GM18909 (cell line): ENCODE measurements around the gene DISP2.
A peak's percentile ranks its signal among the peaks of the same experiment; 100 is the strongest.

Experiments
- ATAC-seq: cut with Tn5 transposase; IDR thresholded peaks from one replicate; pipeline ENCODE4 v1.9.1; 2021; ENCODE audit warnings: mild to moderate bottlenecking; ENCODE audit not compliant: unreplicated experiment, poor library complexity

Gene DISP2

DNA sequence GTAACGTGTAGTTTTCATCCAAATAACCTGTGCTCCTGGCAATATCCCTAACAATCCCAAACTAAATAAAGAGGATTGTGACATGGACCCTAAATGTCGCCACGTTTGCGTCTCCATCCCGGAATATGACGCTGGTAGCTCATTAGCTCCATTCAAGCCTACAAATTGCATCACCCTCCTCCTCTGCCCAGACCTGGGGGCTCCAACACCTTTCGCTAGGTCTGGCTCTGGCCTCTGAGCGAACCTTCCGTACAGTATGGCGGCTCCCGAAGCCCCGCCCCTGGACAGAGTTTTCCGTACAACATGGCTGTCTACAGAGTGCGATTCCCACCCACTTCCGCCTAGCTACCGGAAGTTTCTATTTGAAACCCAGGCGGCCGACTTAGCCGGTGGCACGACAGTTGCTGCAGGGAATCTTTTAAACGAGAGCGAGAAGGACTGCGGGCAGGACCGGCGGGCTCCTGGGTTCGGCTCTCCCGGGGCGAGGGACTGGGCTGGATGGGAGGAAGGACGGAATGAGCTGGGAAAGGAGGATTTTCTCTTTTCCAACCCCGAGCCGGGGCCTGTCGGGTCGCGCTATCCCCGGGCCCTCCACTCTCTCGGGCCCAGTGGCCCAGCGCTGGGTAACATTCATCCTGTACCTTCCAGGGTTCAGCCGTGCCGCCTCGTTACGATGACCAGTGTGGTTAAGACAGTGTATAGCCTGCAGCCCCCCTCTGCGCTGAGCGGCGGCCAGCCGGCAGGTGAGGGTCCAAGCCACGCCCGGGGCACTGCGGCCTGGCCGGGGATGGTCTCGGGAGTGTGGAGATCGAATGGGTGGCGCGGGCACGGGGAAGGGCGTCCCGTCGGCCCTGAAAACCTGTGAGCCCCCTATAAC lies 24.8 kb downstream of the DISP2 start, which contains the start of gene KNSTRN:
Gene KNSTRN (plus strand): TSS at position 142 of the 877 bp plus-strand sequence. CDS start 115 bp downstream, at position 257.
- peak; percentile 96 for ATAC-seq

DNA sequence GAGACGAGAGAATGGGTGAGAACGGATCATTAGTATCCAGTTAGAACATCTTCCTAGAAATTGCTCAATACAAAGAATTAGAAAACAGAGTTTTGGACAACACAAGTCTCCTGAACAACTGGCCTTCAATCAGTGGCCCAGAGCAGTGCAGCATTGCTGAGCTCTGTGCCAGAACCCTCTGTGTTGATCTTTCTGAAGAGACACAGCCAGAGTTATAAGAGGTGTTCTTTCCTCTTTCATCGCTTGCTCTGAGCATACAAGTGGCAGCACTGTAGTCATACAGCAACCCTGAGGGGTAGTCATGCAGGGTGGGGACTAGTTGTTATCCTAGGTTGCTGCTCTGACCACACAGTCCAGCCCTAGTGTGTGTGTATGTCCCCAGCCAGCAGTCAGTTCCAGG lies 28.5 kb downstream of the DISP2 start:
- no peak for ATAC-seq

DNA sequence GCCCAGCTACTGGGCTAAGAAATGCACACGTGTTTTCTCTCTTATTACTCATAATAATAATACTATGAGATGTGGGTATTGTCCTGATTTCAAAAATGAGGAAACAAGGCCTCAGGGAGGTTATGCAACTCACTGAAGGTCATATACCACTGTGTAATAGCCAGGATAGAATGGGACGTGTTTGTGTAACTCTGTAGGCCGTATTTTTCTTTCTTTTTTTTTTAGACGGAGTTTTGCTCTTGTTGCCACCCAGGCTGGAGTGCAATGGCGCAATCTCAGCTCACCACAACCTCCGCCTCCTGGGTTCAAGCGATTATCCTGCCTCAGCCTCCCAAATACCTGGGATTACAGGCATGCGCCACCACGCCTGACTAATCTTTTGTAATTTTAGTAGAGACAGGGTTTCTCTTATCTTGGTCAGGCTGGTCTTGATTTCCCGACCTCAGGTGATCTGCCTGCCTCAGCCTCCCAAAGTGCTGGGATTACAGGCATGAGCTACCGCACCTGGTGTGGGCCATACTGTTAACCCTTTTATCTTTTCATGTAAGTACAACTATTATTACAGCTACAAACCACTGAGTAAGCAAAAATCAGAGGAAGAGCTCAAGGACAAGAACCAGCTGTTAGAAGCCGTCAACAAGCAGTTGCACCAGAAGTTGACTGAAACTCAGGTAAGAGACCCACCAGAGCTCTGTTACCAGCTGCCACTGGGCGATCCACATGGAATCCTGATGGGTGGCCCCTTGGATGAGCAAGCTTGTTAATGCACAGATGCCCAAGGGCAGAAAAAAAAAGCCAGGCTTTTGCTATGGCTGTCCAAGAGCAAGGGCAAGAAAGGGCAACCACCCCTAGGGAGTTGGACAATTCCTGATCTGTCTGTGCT lies 31.2 kb downstream of the DISP2 start:
- no peak for ATAC-seq

DNA sequence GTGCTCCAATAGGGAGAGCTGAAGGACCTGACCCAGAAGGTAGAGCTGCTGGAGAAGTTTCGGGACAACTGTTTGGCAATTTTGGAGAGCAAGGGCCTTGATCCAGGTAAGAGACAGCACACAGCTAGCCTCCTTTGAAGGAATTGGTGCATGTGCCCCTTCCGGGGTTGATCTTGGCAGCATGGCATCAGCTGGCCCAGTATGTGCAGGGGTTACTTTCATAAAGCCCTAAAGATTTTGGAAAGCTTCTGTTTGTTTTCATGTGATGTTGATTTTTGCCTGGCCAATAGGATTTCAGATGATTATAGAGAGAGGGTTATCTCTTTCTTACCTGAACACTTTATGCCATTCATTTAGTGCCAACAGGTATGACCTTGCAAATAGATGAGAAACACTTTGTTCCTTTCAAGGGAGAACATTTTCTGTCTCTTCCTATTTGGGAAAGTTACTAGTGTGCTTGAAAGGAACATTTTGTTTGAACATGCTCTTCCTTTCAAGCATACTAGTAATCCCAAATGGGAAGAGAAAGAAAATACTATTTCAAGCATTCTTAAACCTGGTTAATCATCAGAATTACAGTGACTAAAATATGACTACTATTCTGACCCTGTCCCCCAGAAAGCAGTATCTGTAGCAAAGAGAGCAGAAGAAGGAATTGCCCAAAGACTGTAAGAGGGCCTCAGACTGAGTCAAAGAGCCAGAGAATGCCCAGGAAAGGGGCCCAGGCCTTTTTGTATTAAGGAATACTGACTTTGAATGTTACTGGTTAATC lies 32.0 kb downstream of the DISP2 start:
- ATAC-seq, result no peak

DNA sequence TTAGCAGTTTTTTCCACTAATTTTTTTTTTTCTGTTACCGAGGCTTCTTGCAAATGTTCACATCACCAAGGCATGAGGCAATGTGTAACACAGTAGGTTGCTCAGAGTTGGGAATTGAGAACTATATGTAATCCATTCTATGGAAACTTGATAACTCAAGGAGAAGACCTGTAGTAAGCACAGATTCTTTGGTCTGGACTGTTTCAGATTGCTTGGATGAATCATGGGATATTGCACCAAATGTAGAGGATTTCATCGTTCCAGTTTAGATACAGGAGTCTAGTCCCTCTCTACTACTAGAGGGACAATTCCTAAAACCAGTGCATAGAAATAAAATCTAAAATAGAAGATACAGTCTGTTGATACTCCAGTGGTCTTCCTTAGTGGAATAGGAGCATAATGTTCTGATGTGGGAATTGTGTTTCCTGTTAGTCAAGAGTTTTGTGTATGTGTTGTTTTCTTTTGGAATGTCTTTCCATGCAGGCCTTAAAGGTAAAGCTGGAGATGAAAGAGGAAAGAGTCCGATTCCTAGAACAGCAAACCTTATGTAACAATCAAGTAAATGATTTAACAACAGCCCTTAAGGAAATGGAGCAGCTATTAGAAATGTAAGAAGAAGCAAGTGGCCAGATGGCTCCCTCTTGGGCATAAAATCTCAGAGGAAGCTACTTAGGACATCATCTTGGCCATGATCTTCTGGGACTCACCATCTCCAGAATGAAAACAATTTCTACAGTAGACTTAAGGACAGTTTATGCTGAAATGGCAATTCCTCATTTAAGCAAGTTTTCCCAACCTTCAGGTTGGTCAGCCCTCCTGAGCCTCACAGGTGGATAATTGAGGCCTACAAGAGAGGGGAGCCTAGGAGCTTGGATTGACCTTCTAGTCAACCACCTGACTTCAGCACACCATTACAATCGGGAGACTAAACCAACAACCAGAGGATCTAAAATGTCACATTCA lies 35.2 kb downstream of the DISP2 start:
- ATAC-seq, result no peak

DNA sequence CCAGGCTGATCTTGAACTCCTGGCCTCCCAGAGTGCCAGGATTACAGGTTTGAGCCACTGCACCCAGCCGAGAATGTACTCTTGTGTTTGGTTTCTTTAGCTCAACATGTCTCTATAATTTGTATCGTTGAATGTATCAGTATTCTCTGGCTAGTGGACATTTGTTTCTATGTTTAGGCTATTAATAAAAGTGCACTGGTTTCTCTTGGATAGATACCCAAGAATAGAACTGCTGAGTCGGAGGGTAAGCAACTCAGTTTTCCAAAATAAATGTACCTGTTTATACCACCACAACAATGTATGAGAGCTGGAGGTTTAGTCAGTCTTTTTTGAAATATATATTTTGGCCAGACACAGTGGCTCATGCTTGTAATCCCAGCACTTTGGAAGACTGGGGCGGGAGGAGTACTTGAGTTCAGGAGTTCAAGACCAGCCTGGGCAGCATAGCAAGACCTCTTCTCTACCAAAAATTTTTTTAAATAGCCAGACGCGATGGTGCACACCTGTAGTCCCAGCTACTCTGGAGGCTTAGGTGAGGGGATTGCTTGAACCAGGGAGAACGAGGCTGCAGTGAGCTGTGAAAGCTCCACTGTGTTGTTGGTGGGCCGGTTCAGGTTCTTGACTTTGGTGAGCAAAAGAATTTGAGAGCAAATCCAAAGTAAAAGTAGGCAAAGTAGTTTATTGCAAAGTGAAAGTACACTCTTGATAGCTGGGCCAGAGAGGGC lies 39.8 kb downstream of the DISP2 start:
- no peak for ATAC-seq

DNA sequence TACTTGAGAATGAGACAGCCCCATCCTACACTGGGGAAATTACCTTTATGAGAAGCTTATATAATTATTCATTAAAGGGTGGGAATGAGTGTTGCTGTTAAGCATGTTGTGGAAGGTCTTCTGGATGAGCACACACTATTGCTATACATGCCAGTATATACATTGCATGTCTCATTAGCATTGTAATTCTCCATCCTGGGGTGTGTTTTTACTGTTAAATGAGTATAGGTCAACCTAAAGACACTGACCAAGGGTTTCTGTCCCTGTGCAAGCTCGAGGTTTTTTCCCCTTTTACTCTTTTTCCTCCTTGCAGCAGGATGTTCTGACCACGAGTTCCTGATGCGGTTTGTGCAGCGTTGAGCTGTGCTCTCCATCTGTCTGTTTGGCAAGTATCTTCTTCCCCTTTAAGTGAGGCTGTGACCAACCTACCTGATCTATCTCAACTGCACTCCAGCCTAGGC lies 40.4 kb downstream of the DISP2 start:
- peak; percentile 77 for ATAC-seq

DNA sequence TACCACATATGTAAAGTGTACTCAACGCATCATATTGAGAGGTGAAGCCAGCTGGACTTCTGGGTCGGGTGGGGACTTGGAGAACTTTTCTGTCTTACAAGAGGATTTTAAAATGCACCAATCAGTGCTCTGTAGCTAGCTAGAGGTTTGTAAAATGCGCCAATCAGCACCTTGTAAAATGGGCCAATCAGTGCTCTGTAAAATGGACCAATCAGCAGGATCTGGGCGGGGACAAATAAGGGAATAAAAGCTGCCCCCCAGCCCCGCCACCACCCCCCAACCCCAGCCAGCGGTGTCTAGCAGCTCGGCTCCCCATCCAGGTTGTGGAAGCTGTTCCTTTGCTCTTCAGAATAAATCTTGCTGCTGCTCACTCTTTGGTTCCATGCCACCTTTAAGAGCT lies 41.4 kb downstream of the DISP2 start:
- no peak for ATAC-seq

DNA sequence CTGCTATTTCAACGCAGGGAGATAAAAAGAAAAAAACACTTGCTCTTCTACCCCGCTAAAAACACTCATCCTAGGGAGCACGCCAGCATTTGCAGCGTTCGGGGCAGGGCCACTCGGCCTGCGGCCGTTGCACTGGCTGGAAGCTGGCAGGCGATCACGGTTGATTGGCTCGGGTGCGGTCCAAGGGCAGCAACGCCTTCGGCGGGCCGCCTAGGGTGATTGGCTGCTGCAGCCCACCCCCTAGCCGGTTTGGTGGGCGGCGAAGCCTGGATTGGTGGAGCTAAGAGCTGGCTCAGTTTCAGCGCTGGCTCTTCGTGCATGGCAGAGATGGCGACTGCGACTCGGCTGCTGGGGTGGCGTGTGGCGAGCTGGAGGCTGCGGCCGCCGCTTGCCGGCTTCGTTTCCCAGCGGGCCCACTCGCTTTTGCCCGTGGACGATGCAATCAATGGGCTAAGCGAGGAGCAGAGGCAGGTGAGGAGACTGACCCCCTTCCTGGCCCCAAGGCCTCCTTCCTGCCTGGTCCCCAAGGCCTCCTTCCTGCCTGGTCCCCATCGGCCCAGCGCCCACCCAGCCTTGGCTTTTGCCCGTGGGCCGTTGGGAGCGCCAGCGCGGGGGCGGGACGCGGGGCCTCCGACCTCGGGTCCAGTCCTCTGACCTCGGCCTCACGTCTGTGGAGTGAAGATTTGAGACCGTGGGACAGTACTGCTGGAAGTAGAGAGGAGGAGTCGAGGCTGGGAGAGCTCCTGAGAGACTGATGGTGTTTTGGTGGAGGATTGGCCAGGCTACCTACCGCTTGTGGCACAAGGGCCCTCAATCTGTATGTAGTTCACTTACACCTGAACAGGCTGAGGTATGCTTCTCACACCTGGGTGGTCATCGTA lies 47.7 kb downstream of the DISP2 start, which contains the start of gene IVD:
Gene IVD (plus strand): TSS at position 295 of the 881 bp plus-strand sequence. CDS start 33 bp downstream, at position 328.
- peak; percentile 91 for ATAC-seq

DNA sequence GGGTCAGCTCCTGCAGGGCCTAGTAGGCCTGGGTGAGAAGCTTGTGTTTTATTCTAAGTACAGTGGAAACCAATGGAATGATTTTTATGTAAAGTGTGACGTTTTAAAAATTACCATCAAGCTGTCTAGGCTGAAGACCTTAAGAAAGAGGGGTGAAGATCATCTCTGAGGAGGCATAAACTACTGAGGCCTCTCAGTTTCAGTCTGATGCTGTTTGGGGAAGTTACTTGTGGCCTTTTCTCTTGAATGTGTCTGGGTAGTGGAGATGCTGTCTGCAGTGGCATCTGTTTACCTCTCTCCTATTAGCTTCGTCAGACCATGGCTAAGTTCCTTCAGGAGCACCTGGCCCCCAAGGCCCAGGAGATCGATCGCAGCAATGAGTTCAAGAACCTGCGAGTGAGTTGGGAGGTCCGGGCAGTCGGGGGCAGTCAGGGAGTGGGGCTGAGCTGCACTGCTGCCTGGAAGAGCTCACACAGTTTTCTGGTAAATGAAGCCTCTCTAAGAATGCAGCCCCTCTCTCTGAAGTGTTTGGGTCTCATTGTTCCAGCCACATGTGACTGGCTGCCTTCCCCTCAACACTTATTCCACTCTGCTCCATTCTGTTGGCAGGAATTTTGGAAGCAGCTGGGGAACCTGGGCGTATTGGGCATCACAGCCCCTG lies 49.4 kb downstream of the DISP2 start:
- no peak for ATAC-seq

DNA sequence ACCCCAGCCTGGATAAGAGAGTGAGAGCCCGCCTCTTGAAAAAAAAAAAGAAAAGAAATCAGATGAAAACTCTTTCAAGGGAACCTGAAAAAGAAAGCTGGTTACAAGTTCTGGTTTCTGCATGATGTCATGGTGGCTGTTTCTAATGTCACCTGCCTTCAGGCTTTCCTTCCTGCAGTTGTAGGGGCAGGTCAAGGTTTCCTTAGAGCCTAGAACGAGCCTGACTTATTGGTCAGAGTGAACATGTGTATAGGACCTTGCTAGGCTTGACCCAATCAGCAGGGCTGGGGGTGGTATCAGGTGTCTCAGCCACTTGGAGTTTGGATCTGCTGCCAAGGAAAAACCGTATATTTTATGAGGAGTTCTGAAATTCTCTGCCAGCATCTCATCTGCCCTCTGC lies 51.3 kb downstream of the DISP2 start:
- no peak for ATAC-seq

DNA sequence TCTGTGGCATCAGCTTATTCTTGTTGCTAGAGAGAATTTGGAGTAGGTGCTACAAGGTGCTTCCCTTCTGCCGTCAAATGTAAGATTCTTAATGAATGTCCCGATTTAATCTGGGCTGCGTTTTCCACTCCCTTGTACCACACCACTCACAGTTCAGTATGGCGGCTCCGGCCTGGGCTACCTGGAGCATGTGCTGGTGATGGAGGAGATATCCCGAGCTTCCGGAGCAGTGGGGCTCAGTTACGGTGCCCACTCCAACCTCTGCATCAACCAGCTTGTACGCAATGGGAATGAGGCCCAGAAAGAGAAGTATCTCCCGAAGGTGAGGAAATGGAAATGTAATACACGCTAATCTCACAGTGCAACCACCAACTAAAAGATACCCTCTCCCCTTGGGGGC lies 52.5 kb downstream of the DISP2 start:
- no peak for ATAC-seq

DNA sequence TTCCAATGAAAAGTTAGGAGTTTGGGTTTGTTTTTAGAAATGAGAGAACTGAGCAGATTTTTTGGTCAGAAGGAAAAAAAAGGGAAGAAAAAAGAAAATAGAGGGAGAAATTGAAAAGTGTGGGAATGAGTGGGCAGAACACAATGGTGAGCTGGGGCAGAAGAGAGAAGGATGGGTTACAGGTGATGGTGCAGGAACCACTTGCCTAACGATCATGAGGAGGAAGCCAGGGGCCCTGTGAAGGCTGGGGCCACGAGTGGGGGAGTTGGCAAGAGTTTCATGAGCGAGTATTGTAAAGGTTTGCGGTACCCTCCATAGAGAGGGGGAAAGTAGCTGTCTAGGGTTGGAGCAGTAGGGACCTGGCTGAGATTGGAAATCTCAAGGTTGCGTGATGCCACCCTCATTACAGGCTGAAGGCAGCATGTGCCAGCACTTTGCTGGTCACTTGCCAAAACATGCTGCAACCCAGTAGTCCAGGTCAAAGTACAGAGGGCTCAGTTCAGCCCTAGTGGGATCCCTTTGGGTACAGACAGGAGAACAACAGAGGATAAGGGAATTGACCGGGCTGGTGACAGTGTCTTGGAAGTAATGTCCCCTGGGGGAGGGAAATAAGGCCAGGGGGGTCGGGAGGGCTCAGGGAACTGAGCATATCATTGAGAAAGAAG lies 54.2 kb downstream of the DISP2 start:
- no peak for ATAC-seq

DNA sequence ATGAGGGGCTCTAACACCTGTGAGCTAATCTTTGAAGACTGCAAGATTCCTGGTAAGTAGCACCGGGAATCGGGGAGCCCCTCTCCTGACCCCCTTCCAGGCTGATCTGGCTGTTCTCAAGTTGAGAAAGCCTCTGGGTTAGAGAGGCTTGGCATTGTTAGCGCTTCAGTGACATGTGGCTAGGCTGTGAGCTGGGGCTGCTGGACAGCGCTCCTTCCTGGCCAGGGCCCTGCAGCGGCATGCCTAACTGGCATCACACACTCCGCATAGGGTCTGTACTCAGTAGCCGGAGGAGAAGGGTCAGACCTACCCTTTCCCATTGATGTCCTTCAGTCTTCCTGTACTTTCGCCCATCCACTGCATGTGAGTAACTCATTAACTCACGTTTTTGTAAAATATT lies 55.0 kb downstream of the DISP2 start:
- ATAC-seq, result no peak

DNA sequence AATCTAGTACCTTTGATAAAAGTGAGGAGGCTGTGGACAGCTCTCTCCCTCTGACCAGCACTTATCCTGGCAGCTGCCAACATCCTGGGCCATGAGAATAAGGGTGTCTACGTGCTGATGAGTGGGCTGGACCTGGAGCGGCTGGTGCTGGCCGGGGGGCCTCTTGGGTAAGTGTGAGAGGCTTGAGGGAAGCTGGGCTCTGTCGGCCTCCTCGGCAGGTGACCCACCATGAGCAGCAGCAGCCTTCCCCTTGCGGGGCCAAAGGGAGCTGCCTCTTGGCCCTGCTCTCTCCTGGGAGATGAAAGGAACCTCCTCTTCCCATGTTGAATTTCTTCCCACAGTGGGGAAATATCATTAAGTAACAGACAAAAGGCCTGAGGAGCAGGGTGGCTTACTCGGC lies 56.8 kb downstream of the DISP2 start:
- ATAC-seq, result no peak

DNA sequence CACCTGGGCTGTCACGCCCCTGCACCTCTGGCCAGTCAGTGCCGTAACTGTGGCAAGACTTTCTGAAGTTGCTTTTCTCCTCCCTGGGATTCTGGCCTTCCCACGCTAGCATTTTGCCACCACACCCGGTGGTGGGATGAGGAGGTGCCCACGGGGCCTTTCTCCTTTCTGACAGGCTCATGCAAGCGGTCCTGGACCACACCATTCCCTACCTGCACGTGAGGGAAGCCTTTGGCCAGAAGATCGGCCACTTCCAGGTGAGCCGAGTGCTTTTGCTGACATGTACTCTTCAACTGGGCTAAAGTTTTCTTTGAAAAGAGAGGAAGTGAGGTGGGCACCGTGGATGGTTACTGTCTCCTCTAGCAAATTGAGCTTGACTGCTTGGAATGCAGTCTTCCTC lies 57.2 kb downstream of the DISP2 start:
- ATAC-seq, result no peak

DNA sequence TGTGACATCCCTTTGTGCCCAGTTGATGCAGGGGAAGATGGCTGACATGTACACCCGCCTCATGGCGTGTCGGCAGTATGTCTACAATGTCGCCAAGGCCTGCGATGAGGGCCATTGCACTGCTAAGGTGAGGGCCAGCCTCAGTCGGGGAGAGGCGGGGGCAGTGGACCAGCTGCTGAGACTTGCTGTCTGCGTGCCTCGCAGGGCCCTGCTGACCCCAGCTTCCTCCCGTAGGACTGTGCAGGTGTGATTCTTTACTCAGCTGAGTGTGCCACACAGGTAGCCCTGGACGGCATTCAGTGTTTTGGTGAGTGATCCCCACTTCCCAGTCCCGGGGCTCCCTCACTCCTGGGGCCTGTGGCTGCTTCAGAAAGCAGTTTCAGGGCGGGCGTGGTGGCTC lies 58.0 kb downstream of the DISP2 start:
- ATAC-seq, result no peak
